Cortex of kidney (tissue), 1 donor: ENCODE measurements around the gene KMT2A.
"Not testable (repeated sequence)": the region's sequence is repeated elsewhere in the genome, so short reads cannot be mapped to it uniquely, and the experiment has no call there.

Source experiments
- DNase-seq: peaks from one replicate; lab custom pipeline; 2025; lab: John Stamatoyannopoulos, UW

The KMT2A gene

DNA sequence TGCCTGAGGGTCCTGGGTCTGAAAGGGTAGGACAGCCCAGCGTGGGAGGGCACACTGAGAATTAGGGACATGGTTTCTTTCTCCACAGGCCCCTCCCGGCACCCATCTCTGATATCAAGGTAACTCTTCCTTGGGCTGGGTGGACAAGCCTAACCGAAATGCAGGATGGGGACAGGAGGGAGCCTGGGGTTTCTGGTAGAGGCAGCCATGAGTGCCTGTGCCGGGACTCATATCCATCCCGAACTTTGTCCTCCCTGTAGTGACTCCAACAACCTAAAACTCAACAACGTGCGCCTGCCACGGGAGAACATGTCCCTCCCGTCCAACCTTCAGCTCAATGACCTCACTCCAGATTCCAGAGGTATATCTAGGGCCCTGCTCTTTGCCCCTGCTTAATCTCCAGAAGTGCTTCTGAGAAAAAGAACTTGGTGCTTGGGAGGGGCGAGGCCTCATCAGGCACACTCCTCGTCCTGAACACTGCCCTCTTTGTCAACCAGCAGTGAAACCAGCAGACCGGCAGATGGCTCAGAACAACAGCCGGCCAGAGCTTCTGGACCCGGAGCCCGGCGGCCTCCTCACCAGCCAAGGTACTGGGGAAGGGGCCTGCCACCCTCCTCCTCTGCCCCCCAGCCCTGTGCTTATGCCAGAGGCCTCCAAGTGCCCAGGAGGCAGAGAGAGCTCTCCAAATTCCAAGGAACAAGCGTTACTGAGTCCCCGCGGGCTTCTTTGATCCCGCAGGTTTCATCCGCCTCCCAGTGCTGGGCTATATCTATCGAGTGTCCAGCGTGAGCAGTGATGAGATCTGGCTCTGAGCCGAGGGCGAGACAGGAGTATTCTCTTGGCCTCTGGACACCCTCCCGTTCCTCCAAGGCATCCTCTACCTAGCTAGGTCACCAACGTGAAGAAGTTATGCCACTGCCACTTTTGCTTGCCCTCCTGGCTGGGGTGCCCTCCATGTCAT is 97.8 kb downstream of the KMT2A start:
- DNase-seq: no peak

GRCh38 chr11:118535261-118535660 is 99.0 kb downstream of the KMT2A start:
- no peak for DNase-seq

DNA sequence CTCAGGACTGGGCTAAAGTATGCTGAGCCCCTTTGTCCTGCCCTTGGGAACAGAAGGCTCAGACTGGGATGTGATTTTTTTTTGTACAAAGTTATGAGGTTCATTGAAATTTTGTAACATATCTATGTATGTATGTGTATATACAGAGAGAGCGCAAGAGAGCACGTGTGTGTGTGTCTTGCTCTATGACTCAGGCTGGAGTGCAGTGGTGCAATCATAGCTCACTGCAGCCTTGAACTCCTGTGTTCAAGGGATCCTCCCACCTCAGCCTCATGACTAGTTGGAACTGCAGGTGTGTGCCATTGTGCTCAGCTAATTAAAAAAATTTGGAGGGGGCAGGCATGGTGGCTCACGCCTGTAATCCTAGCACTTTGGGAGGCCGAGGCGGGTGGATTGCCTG is 100.4 kb downstream of the KMT2A start:
- DNase-seq: no peak

DNA sequence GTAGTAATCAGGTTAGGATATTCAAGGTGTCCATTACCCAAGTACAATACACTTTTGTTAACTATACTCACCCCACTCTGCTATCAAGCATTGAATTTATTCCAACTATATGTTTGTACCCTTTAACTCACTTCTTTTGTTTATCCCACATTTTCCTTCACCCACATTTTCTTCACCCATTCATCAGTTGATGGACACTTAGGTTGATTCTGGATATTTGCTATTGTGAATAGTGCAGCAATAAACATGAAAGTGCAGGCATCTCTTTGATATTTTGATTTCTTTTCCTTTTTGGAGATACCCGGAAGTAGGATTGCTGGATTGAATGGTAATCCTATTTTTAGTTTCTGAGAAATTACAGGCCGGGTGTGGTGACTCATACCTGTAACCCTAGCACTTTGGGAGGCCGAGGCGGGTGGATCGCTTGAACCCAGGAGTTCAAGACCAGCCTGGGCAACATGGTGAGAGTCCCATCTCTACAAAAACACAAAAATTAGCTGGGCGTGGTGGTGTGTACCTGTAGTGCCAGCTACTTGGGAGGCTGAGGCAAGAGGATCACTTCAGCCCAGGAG is 101.2 kb downstream of the KMT2A start:
- no peak for DNase-seq

DNA sequence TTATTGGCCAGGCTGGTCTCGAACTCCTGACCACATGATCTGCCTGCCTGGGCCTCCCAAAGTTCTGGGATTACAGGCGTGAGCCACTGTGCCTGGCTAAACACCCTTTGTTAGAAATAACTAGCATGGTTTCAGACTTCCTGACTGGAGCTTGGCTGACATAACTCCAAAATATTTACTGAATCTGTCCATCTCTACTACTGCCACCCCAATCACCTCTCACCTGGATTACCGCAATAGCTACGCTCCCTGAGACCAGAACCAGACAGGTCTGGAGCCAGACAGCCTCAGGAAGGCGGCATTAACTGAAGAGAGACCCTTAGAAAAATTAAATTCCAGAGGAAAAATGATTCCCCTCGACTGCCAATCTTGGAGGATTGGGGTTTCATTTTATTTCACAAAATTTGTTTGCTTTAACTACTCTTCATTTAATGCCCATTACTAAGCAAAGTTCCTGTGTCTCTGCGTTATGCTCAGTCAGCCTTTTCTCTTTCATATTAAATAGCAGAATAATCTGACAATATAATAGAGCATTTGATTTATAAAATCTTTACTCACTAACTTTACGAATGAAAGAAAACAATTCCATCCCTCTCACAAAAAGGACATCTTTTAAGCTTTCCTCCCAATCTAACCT is 107.8 kb downstream of the KMT2A start:
- no peak for DNase-seq

DNA sequence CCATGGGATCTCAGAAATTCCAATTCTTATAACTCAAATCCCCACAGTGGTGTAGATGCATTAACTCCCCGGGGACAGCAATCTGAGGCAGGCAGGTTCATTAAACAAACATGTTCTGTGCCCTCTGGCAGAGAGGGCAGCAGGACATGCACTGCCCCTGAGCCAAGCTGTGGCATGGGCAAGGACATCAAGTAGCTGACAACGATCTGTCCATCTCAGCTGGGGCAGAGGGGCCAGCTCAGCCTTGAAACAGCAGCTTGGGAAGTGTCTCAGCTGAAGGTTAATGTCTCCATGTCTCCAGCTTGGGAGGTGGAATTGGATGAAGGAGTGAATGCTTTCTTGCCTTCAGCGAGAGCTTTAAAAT is 108.3 kb downstream of the KMT2A start:
- no peak for DNase-seq

GRCh38 chr11:118545533-118545932 is 109.2 kb downstream of the KMT2A start:
- no peak for DNase-seq

DNA sequence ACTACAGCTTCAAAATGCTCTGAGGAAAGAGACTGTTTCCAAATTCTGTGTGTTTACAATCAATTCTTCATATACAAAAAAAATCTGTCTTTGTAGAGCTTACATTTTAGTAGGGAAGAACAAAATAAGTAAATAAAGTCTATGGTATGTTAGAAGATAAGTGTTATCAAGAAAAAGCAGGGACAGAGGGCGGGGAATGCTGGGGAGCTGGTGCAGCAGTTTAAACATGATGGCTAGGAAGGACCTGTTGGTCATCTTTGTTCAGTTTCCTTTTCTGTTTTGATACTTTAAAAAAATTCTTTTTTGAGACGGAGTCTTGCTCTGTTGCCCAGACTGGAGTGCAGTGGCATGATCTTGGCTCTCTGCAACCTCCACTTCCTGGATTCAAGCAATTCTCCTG is 110.8 kb downstream of the KMT2A start:
- no peak for DNase-seq

GRCh38 chr11:118552341-118552740 is 116.0 kb downstream of the KMT2A start:
- DNase-seq: no peak

DNA sequence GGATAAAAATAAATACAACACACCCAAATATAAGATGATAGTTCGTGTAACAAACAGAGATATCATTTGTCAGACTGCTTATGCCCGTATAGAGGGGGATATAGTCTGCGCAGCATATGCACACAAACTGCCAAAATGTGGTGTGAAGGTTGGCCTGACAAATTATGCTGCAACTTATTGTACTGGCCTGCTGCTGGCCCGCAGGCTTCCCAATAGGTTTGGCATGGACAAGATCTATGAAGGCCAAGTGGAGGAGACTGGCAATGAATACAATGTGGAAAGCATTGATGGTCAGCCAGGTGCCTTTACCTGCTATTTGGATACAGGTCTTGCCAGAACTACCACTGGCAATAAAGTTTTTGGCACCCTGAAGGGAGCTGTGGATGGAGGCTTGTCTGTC is 124.5 kb downstream of the KMT2A start:
- no peak for DNase-seq

DNA sequence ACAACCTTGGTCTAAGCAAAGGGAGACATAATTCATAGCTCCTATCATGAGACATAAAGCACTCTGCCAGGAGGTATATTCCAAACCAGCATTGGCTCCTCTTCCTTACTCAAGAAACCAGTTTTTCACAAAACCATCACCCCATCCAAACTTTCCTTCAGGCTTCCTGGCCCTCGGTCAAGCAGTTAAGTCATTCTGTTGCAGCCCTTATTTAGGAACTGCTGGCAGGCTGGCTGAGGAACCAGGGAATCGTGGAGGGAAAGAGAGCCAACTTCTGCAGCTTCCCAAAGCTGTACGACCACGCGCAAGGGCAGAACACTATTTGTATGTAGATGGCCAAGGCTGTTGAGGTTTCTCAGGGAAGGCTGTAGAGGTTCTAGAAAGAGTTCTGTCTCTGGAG is 128.8 kb downstream of the KMT2A start:
- DNase-seq: no peak

DNA sequence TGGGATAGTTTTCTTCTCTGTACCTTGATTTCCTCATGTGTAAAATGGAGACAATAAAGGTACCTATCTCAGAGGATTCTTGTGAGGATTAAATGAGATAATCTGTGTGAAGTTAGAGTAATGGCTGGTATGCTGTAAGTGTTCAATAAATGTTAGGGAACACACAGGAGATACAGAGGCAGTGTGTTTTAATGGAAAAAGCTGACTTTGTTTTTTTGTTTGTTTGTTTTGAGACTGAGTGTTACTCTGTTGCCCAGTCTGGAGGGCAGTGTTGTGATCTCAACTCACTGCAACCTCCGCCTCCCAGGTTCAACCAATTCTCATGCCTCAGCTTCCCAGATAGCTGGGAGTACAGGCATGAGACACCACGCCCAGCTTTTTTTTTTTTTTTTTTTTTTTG is 133.4 kb downstream of the KMT2A start:
- no peak for DNase-seq

- DNase-seq: no peak
These were observed 134.5 kb downstream of the KMT2A start for GRCh38 chr11:118570787-118571186.

DNA sequence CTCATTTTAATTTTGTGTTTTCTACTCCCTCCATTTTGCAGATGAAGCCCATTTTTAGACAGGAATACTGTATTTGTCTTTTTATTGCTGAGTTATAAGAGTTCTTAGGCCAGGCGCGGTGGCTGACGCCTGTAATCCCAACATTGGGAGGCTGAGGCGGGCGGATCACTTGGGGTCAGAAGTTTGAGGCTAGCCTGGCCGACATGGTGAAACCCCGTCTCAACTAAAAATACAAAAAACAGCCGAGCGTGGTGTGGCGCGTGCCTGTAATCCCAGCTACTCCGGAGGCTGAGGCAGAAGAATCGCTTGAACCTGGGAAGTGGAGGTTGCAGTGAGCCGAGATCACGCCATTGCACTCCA is 135.4 kb downstream of the KMT2A start:
- not testable (repeated sequence) for DNase-seq

DNA sequence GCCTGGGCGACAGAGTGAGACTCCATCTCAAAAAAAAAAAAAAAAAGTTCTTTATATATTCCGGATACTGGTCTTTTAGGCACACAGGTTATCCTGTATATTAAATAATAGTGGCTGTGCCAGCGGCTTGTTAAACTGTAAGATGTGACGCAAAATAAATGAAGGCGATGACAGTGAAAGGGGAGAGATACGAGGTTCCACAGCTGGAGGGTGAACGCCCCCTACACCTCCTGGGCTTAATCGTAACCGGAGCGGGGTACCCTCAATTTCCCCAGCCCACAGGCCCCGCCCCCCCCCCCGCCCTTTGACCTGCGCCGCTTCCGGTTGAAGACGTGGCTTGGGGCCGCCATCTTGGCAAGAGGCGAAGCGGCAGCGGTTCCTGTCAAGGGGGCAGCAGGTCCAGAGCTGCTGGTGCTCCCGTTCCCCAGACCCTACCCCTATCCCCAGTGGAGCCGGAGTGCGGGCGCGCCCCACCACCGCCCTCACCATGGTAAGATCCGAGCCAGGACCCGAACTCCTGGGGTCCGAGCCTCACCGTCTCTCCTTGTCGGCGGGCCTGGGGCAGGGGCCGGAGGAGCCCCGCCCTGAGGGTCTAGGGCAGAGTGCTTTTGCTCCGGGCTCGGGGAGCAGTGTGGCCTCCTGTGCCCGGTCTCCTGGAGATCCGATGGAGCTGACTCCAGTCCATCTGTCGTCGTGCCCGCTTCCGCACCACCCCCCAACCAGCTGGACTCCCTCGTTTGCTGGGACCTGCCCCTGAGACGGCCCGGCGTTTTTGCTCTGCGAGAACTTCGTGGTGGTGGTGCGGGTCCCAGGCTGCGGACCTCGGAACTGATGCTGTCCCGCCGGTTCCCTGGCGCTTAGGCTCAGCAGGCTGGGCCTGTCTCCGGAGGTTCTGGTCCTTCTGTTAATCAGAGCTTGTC is 136.0 kb downstream of the KMT2A start, which contains the start of gene ARCN1:
Gene ARCN1, plus strand, starts transcription at position 349 of the 920 bp plus-strand sequence. Its CDS starts 139 bp downstream, at position 488.
- no peak for DNase-seq

GRCh38 chr11:118572981-118573550 is 136.8 kb downstream of the KMT2A start:
- DNase-seq: no peak

DNA sequence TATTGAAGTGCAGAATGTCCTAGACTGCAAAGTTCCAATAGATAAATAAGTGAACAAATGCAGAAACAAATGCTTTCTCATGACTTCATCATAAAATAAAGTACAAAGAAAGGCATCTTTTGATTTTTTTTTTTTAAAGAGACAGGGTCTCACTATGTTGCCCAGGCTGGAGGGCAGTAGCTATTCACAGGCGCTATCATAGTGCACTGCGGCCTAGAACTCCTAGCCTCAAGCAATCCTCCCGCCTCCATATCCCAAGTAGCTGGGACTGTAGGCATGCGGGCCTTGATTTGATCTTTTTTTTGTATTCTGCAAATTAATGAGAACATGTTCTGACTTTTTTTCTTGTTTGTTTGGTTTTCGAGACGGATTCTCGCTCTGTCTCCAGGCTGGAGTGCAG is 138.3 kb downstream of the KMT2A start:
- no peak for DNase-seq
